A549 (cell line): Measurements from ENCODE around the gene SORBS1.

Source experiments
- MAFK ChIP-seq: fragments of 450-650 bp; IDR thresholded peaks from 2 replicates; pipeline ENCODE4 v1.6.1; 2014; ENCODE audit not compliant: partially characterized antibody
- TP53 ChIP-seq: fragments of 250-450 bp; sonication (Bioruptor Pico); IDR thresholded peaks from 2 replicates; pipeline ENCODE4 v1.5.0; 2021; ENCODE audit warnings: mild to moderate bottlenecking, moderate library complexity
- TF ChIP-seq, protein P1 (sequence below): fragments of >200 bp; sonication (Bioruptor Twin); formaldehyde crosslinking; IDR thresholded peaks from 3 replicates; pipeline ENCODE4 v1.5.1; 2016

DNA sequence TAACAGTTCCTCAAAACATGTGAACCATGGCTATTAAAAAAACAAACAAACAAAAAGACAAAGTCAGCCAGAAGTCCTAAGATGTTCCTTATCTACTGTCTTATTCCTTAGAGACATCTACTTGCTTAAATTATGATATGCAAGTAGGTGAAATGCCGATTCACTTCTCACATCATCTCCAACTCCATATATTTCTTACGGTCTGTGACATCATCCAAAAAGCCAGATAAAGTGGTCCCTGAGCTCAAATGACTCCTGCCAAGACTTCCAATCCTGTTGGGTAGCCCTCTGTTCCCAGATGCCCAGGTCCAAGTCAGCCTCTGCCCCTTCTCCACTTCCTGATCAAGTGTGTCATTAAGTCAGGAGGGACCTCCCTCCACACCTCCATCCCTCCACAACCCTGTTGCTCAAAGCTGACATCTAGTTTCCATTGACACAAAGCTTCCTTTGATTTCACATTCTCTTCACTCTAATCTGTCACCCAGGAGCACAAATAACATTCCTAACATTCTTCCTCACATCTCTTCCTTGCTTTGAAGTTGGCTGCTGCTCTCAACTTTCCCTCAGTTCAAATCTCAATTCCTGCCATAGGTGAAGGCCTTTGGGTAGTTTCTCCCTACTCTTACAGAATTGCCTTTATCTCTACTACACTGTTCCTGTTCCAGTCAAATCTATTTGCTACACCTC lies 214.3 kb downstream of the SORBS1 start:
- TF ChIP-seq, protein P1, sequence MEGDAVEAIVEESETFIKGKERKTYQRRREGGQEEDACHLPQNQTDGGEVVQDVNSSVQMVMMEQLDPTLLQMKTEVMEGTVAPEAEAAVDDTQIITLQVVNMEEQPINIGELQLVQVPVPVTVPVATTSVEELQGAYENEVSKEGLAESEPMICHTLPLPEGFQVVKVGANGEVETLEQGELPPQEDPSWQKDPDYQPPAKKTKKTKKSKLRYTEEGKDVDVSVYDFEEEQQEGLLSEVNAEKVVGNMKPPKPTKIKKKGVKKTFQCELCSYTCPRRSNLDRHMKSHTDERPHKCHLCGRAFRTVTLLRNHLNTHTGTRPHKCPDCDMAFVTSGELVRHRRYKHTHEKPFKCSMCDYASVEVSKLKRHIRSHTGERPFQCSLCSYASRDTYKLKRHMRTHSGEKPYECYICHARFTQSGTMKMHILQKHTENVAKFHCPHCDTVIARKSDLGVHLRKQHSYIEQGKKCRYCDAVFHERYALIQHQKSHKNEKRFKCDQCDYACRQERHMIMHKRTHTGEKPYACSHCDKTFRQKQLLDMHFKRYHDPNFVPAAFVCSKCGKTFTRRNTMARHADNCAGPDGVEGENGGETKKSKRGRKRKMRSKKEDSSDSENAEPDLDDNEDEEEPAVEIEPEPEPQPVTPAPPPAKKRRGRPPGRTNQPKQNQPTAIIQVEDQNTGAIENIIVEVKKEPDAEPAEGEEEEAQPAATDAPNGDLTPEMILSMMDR = no peak
- TF ChIP-seq MAFK = no peak
- TF ChIP-seq TP53 (CRISPR knock-in tag) = no peak
